VCaP (cell line): ENCODE data around the gene PLET1.

Experiments used
- H3K27ac ChIP-seq: fragments of 450-650 bp; 2 replicates; pipeline ENCODE4 v1.5.1; 2017
- CTCF ChIP-seq: fragments of 450-650 bp; conservative IDR thresholded peaks from 2 replicates; pipeline ENCODE4 v1.5.1; 2017; ENCODE audit warnings: mild to moderate bottlenecking, moderate library complexity

PLET1 gene

GRCh38 chr11:112302226-112302868 lies 41.7 kb upstream of the PLET1 start:
- peak overlapping the region; percentile 50 for H3K27ac ChIP-seq
- no peak for TF ChIP-seq CTCF

- TF ChIP-seq CTCF, result no peak
- no peak overlapping the region for H3K27ac ChIP-seq
Observed at GRCh38 chr11:112300094-112300786, 39.6 kb upstream of the PLET1 start.

- H3K27ac ChIP-seq, result no peak overlapping the region
- TF ChIP-seq CTCF, result no peak
Observed at GRCh38 chr11:112298535-112298934, 37.9 kb upstream of the PLET1 start.

GRCh38 chr11:112297248-112297866 lies 36.7 kb upstream of the PLET1 start:
- no peak for TF ChIP-seq CTCF
- H3K27ac ChIP-seq, result no peak overlapping the region

- no peak for TF ChIP-seq CTCF
- no peak overlapping the region for H3K27ac ChIP-seq
Observed at GRCh38 chr11:112296044-112296443, 35.4 kb upstream of the PLET1 start.

GRCh38 chr11:112294688-112295340 lies 34.2 kb upstream of the PLET1 start:
- TF ChIP-seq CTCF, result no peak
- H3K27ac ChIP-seq, result no peak overlapping the region

- TF ChIP-seq CTCF, result no peak
- H3K27ac ChIP-seq, result peak overlapping the region; percentile 24
Observed at GRCh38 chr11:112293614-112294013, 33.0 kb upstream of the PLET1 start.
